Endothelial cell of umbilical vein (primary cell): ENCODE results near the gene ZNF516. TPM values are rescaled to one million over a fixed set of nuclear protein-coding genes. Genes with fewer than 3 reads are reported as not detected.

Experiments used
- BruUV-seq: library from RNA; stranded (reverse); fragments of 400-500 nt; replicated peaks from 2 replicates; lab custom pipeline; 2021; lab: Mats Ljungman, UMichigan
- CTCF ChIA-PET: fragments of 300-600, 350-600 bp; sonication (Branson Sonifier 250); formaldehyde crosslinking; loops from one replicate; lab custom pipeline; 2021; ENCODE audit warnings: antibody characterized with exemption, inconsistent platforms; lab: Charles Lee
- POLR2A ChIA-PET: fragments of 300-600, 350-600 bp; sonication (Branson Sonifier 250); formaldehyde crosslinking; loops from one replicate; lab custom pipeline; 2021; ENCODE audit warnings: antibody characterized with exemption, inconsistent platforms; lab: Charles Lee
- DNase-seq: peaks from one replicate; pipeline ENCODE4 v3.0.0-alpha.2; 2011; ENCODE audit warnings: low read depth, low spot score
- FAIRE-seq: peaks from 2 replicates; lab custom pipeline; 2011; peaks lifted over from hg19 to GRCh38; lab: Jason Lieb, UNC
- H2AFZ ChIP-seq: 2 replicates; pipeline ENCODE4 v1.6.0; 2012; ENCODE audit warnings: low read depth, low read length, control low read depth, inconsistent platforms
- H3K27ac ChIP-seq: 2 replicates; pipeline ENCODE4 v1.5.1; 2011; ENCODE audit warnings: low read depth, mild to moderate bottlenecking, control low read depth, low read length, moderate library complexity; ENCODE audit not compliant: insufficient read depth
- H3K27me3 ChIP-seq, 2 experiments: 2 replicates each; pipeline versions ENCODE4 v1.6.0 to v1.6.1; 2011; ENCODE audit warnings: low read length in 2 of 2, mixed read lengths in 1 of 2; ENCODE audit not compliant: control insufficient read depth in 2 of 2, insufficient read depth in 2 of 2
- H3K36me3 ChIP-seq, 2 experiments: 2 replicates in 1 of 2; 3 replicates in 1 of 2; pipeline ENCODE4 v1.5.1; 2011; ENCODE audit warnings: low read length in 2 of 2, mild to moderate bottlenecking in 1 of 2, moderate library complexity in 1 of 2; ENCODE audit not compliant: control insufficient read depth in 2 of 2, insufficient read depth in 2 of 2; ENCODE audit errors: extremely low read depth in 1 of 2
- H3K4me1 ChIP-seq: 3 replicates; pipeline ENCODE4 v1.5.1; 2011; ENCODE audit warnings: mild to moderate bottlenecking, low read length; ENCODE audit not compliant: control insufficient read depth, insufficient read depth; ENCODE audit errors: extremely low read depth
- H3K4me2 ChIP-seq: 2 replicates; pipeline ENCODE4 v1.6.1; 2011; ENCODE audit warnings: low read length, control low read depth, mixed read lengths; ENCODE audit not compliant: insufficient read depth
- H3K4me3 ChIP-seq, 3 experiments: fragments of 200-600 bp in 1 of 3; sonication (generic), shearing (Covaris generic) in 1 of 3; replicated peaks in 1 of 3; 2 replicates each; pipeline ENCODE4 v1.5.1; 2011 to 2016; ENCODE audit warnings: control low read depth in 3 of 3, low read length in 3 of 3, mild to moderate bottlenecking in 2 of 3, inconsistent platforms in 1 of 3, low read depth in 1 of 3, moderate library complexity in 1 of 3; ENCODE audit not compliant: insufficient read depth in 1 of 3
- H3K79me2 ChIP-seq: 2 replicates; pipeline ENCODE4 v1.6.0; 2012; ENCODE audit warnings: low read length, inconsistent platforms; ENCODE audit not compliant: control insufficient read depth, insufficient read depth
- H3K9ac ChIP-seq: replicated peaks from 2 replicates; pipeline ENCODE3; 2011; ENCODE audit warnings: low read length, control low read depth; ENCODE audit not compliant: insufficient read depth; ENCODE audit errors: extremely low read depth
- H3K9me1 ChIP-seq: replicated peaks from 3 replicates; pipeline ENCODE4 v1.6.0; 2011; ENCODE audit warnings: mild to moderate bottlenecking, low read length; ENCODE audit not compliant: control insufficient read depth, insufficient read depth; ENCODE audit errors: extremely low read depth
- H3K9me3 ChIP-seq: replicated peaks from 2 replicates; pipeline ENCODE4 v1.5.1; 2012; ENCODE audit warnings: low read length, inconsistent platforms; ENCODE audit not compliant: control insufficient read depth, insufficient read depth
- H4K20me1 ChIP-seq: replicated peaks from 2 replicates; pipeline ENCODE3; 2011; ENCODE audit warnings: mild to moderate bottlenecking, low read length; ENCODE audit not compliant: control insufficient read depth, insufficient read depth; ENCODE audit errors: extremely low read depth
- EZH2 ChIP-seq: IDR thresholded peaks from 2 replicates; pipeline ENCODE4 v1.6.1; 2012; ENCODE audit warnings: borderline replicate concordance, low read depth, mild to moderate bottlenecking, moderate library complexity, low read length, inconsistent platforms; ENCODE audit not compliant: severe bottlenecking
- FOS ChIP-seq: IDR thresholded peaks from 2 replicates; pipeline ENCODE4 v1.6.1; 2011; ENCODE audit warnings: mild to moderate bottlenecking, low read length, moderate library complexity, borderline replicate concordance; ENCODE audit not compliant: insufficient read depth
- GATA2 ChIP-seq: IDR thresholded peaks from 2 replicates; pipeline ENCODE4 v1.7.0; 2011; ENCODE audit warnings: low read depth, mild to moderate bottlenecking, moderate library complexity, mixed read lengths, low read length; ENCODE audit not compliant: insufficient read length, insufficient read depth
- JUN ChIP-seq: IDR thresholded peaks from 2 replicates; pipeline ENCODE4 v1.6.1; 2011; ENCODE audit warnings: borderline replicate concordance, low read depth; ENCODE audit not compliant: insufficient read length, insufficient read depth
- MYC ChIP-seq: IDR thresholded peaks from one replicate; pipeline ENCODE4 v1.6.1; 2011; ENCODE audit warnings: mild to moderate bottlenecking, low read depth, low read length
- POLR2A ChIP-seq: IDR thresholded peaks from 2 replicates; pipeline ENCODE4 v1.6.1; 2012; ENCODE audit warnings: low read depth, mild to moderate bottlenecking, control low read depth, low read length
- POLR2AphosphoS5 ChIP-seq: IDR thresholded peaks from 2 replicates; pipeline ENCODE4 v1.6.1; 2012; ENCODE audit warnings: low read depth, mild to moderate bottlenecking, control low read depth, low read length, moderate library complexity; ENCODE audit not compliant: insufficient read depth
- dilution Hi-C: fragments of 300-500 bp; cut with MboI; formaldehyde crosslinking; loops from one replicate; pipeline ENCODE4 v1.15.0; 2019; ENCODE audit warnings: low sequenced_read_pairs; ENCODE audit not compliant: extremely low pct_ligation_motif_present
- intact Hi-C: fragments of 100-400 bp; cut with micrococcal nuclease; formaldehyde crosslinking; loops from one replicate; pipeline ENCODE4 v1.10.0; 2022
- polyA plus RNA-seq, 4 experiments: library from polyadenylated mRNA; depleted of rRNA in 3 of 4; stranded (reverse) in 3 of 4; unstranded in 1 of 4; fragments of >200 nt; gene quantifications; 2 replicates each; pipeline versions ENCODE4 v1.2.1 to v1.2.3, GENCODE V29; 2011 to 2012; ENCODE audit warnings: missing spikeins in 1 of 4
- total RNA-seq: library from RNA; stranded (reverse); gene quantifications from 2 replicates; pipeline ENCODE4 v1.2.3, GENCODE V29; 2021
- TF ChIP-seq, protein P1 (sequence below), 2 donors: IDR thresholded peaks; 1 replicate in 1 of 2; 2 replicates in 1 of 2; pipeline ENCODE4 v1.5.1; 2011; ENCODE audit warnings: low read length in 2 of 2, mild to moderate bottlenecking in 2 of 2, moderate library complexity in 2 of 2, control low read depth in 1 of 2, inconsistent platforms in 1 of 2, low read depth in 1 of 2; ENCODE audit not compliant: insufficient read depth in 1 of 2; ENCODE audit errors: extremely low read depth in 1 of 2
- TF ChIP-seq, protein P2 (sequence below): IDR thresholded peaks from 2 replicates; pipeline ENCODE4 v1.6.1; 2011; ENCODE audit not compliant: insufficient read depth, insufficient read length

Gene ZNF516
- total and polyA plus RNA-seq, 2 donors (not counting 3 experiments of a cell fraction or from before 2014, with no cell fraction given): 3.6 to 19.1 TPM

DNA sequence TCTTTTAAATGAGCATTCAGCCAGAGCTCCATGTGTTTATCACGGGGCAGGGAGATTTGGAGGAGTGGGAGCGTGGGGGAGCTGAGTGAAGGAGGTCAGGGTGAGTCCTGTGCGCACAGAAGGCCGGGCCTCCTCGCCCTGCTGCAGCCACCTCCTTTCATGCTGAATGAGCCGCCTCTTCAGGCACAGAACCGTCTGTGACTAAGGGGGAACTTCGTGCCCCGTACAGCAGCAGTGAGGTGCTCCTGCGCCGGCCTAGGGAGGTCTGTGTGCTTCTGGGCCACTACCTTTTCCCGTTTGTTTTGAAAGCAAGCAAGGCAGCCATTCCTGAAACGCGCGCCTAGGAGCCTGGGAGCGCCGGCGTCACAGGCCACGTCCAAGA lies 27.1 kb upstream of the ZNF516 start:
- Histone ChIP-seq H3K27ac (no peak overlapping the region), H4K20me1 (no peaks in the 10 kb centered on the region), H3K9me1 (no peaks in the 10 kb centered on the region), H3K36me3 (no peaks in the 10 kb centered on the region), H3K9ac (no peak overlapping the region), H3K4me1 (peaks cover 3% of the 10 kb centered on the region), H3K79me2 (no peaks in the 10 kb centered on the region), H3K9me3 (no peaks in the 10 kb centered on the region), H2AFZ (no peak overlapping the region), H3K4me2 (no peak overlapping the region), H3K27me3 (peaks cover 15 to 50% of the 10 kb centered on the region in 2 experiments), H3K4me3 (no peak overlapping the region)
- BruUV-seq: no TSS peak
- dilution Hi-C loops: no loop called here
- POLR2A ChIA-PET: no interaction called here
- intact Hi-C loops: no loop called here
- no peak for DNase-seq
- CTCF ChIA-PET: no interaction called here
- no peak for TF ChIP-seq FOS
- TF ChIP-seq MYC: no peak
- TF ChIP-seq POLR2AphosphoS5: no peak
- FAIRE-seq: no peak

DNA sequence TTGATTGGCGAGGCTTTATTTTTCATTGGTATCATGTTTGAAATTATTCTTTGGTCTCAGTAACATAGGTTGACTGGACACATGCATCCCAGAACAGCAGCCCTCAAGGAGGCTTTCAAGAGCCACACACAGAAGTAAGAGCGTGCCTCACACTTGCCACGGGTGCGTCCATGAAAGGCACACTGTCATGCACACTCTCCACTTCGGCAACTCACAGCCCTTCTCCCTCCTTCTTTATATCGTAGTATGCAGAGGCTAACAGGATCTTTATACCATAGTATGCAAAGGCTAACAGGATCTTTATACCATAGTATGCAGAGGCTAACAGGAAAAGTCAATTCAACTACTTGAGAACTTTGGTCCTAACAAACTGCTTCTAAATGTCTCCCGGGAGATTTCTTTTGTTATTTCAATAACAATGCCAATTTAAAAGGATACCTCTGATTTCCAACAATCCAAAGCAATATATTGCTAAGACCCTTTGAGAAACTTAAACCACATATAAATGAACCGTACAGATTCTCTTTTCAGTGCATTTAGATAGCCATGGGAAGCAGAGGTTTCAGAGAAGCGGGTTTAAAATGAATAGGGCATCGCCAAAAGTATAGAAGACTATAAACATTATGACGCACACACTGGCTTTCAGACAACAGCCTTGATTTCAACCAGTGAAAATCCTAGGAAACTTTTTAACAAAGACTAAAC lies 26.5 kb upstream of the ZNF516 start:
- no TSS peak for BruUV-seq
- Histone ChIP-seq H3K4me2 (no peak overlapping the region), H3K27me3 (peaks cover 15 to 46% of the 10 kb centered on the region in 2 experiments), H3K27ac (no peak overlapping the region), H3K4me3 (no peak overlapping the region), H3K9me3 (no peaks in the 10 kb centered on the region), H3K4me1 (peaks cover 3% of the 10 kb centered on the region), H3K36me3 (no peaks in the 10 kb centered on the region), H3K9ac (no peak overlapping the region), H3K9me1 (no peaks in the 10 kb centered on the region), H4K20me1 (no peaks in the 10 kb centered on the region), H2AFZ (no peak overlapping the region), H3K79me2 (no peaks in the 10 kb centered on the region)
- FAIRE-seq (no peak), DNase-seq (no peak)
- intact Hi-C loops (no loop called here), dilution Hi-C loops (no loop called here)
- no peak for TF ChIP-seq FOS
- TF ChIP-seq, protein P1, sequence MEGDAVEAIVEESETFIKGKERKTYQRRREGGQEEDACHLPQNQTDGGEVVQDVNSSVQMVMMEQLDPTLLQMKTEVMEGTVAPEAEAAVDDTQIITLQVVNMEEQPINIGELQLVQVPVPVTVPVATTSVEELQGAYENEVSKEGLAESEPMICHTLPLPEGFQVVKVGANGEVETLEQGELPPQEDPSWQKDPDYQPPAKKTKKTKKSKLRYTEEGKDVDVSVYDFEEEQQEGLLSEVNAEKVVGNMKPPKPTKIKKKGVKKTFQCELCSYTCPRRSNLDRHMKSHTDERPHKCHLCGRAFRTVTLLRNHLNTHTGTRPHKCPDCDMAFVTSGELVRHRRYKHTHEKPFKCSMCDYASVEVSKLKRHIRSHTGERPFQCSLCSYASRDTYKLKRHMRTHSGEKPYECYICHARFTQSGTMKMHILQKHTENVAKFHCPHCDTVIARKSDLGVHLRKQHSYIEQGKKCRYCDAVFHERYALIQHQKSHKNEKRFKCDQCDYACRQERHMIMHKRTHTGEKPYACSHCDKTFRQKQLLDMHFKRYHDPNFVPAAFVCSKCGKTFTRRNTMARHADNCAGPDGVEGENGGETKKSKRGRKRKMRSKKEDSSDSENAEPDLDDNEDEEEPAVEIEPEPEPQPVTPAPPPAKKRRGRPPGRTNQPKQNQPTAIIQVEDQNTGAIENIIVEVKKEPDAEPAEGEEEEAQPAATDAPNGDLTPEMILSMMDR (IDR thresholded peaks at IDR 0.05; ENCODE audit: extremely low read depth in 1 of 2, insufficient read depth in 1 of 2, low read depth in 1 of 2, low read length in 2 of 2): no peak
- TF ChIP-seq POLR2AphosphoS5: no peak
- TF ChIP-seq, protein P2, sequence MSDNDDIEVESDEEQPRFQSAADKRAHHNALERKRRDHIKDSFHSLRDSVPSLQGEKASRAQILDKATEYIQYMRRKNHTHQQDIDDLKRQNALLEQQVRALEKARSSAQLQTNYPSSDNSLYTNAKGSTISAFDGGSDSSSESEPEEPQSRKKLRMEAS: no peak
- TF ChIP-seq MYC: no peak
- no peak for TF ChIP-seq JUN
- TF ChIP-seq EZH2: no peak
- TF ChIP-seq POLR2A: no peak
- TF ChIP-seq GATA2: no peak
- ChIA-PET POLR2A (no interaction called here), CTCF (interaction anchor here (1.5 kb wide), 1 partner anchor 12 kb away, joined by 6 read pairs; no protein-coding TSS in a partner anchor)
